HG03103 (cell line): Measurements from ENCODE around the gene ARMH2.

Experiments
- ATAC-seq: cut with Tn5 transposase; IDR thresholded peaks from one replicate; pipeline ENCODE4 v1.9.1; 2021; ENCODE audit warnings: low read depth; ENCODE audit not compliant: unreplicated experiment

The ARMH2 gene

GRCh38 chr6:24821860-24822444 lies 23.2 kb upstream of the ARMH2 start:
- ATAC-seq, result no peak

- no peak for ATAC-seq
These were observed 19.6 kb upstream of the ARMH2 start for GRCh38 chr6:24818346-24818745.

GRCh38 chr6:24809728-24810127 lies 11.0 kb upstream of the ARMH2 start:
- no peak for ATAC-seq

GRCh38 chr6:24807584-24807983 lies 8.9 kb upstream of the ARMH2 start:
- ATAC-seq, result no peak

GRCh38 chr6:24802271-24803059 lies 3.7 kb upstream of the ARMH2 start:
- no peak for ATAC-seq

GRCh38 chr6:24799541-24799915 lies 811 bp upstream of the ARMH2 start:
- no peak for ATAC-seq

- no peak for ATAC-seq
These were observed 1.0 kb downstream of the ARMH2 start for GRCh38 chr6:24797596-24798216.

GRCh38 chr6:24796616-24797290 lies 2.0 kb downstream of the ARMH2 start:
- ATAC-seq, result no peak

GRCh38 chr6:24795106-24795505 lies 3.6 kb downstream of the ARMH2 start:
- no peak for ATAC-seq

GRCh38 chr6:24788031-24788665 lies 10.6 kb downstream of the ARMH2 start:
- ATAC-seq, result no peak

- no peak for ATAC-seq
These were observed 18.5 kb downstream of the ARMH2 start for GRCh38 chr6:24780206-24780605.

GRCh38 chr6:24779416-24780016 lies 19.2 kb downstream of the ARMH2 start:
- ATAC-seq, result no peak

GRCh38 chr6:24778878-24779277 lies 19.8 kb downstream of the ARMH2 start:
- ATAC-seq, result no peak

- ATAC-seq, result no peak
These were observed 20.6 kb downstream of the ARMH2 start for GRCh38 chr6:24778121-24778520.

GRCh38 chr6:24777227-24777626 lies 21.5 kb downstream of the ARMH2 start:
- no peak for ATAC-seq

- ATAC-seq, result no peak
These were observed 23.1 kb downstream of the ARMH2 start for GRCh38 chr6:24775520-24776058.

- peak; percentile 79 for ATAC-seq
These were observed 23.8 kb downstream of the ARMH2 start, which contains the start of gene GMNN for GRCh38 chr6:24774696-24775519. GMNN (plus strand) TSS chr6:24774937; CDS start chr6:24777247, 2,310 bp downstream.

GRCh38 chr6:24768361-24768760 lies 30.4 kb downstream of the ARMH2 start:
- no peak for ATAC-seq
